Neural crest cell (in vitro differentiated cells): ENCODE results near the gene OARD1. TPM values are rescaled to one million over a fixed set of nuclear protein-coding genes. Genes with fewer than 3 reads are reported as not detected.

Experiments used
- DNase-seq: peaks from one replicate; pipeline ENCODE4 v3.0.0; 2021; ENCODE audit warnings: low read depth, mixed read lengths, low spot score
- H3K27ac Mint-ChIP-seq: one replicate; pipeline ENCODE4 v1.8.0; 2021; ENCODE audit warnings: mild to moderate bottlenecking, mixed read lengths; ENCODE audit not compliant: unreplicated experiment
- H3K27me3 Mint-ChIP-seq: 2 replicates; pipeline ENCODE4 v1.8.0; 2021; ENCODE audit warnings: low read depth, mild to moderate bottlenecking, mixed read lengths
- H3K36me3 Mint-ChIP-seq: 2 replicates; pipeline ENCODE4 v1.8.0; 2021; ENCODE audit warnings: low read depth, mild to moderate bottlenecking, mixed read lengths
- H3K4me1 Mint-ChIP-seq: 2 replicates; pipeline ENCODE4 v1.8.0; 2021; ENCODE audit warnings: mixed read lengths
- H3K4me3 Mint-ChIP-seq: one replicate; pipeline ENCODE4 v1.8.0; 2021; ENCODE audit warnings: mild to moderate bottlenecking, mixed read lengths
- H3K9me3 Mint-ChIP-seq: 2 replicates; pipeline ENCODE4 v1.8.0; 2021; ENCODE audit warnings: mixed read lengths
- CTCF ChIP-seq: fragments of 200-600 bp; sonication (generic); conservative IDR thresholded peaks from 2 replicates; pipeline ENCODE4 v1.5.0; 2021; ENCODE audit warnings: antibody characterized with exemption, mild to moderate bottlenecking
- total RNA-seq: library from RNA; stranded (reverse); gene quantifications from 2 replicates; pipeline ENCODE4 v1.2.1, GENCODE V29; 2021

Gene OARD1
- total RNA-seq, 1 donor from 2014 or later, result 32.9 TPM

GRCh38 chr6:41103847-41104246 lies 31.7 kb upstream of the OARD1 start:
- peaks cover 18% of the 10 kb centered on the region for H3K36me3 Mint-ChIP-seq
- H3K27me3 Mint-ChIP-seq, result no peaks in the 10 kb centered on the region
- TF ChIP-seq CTCF, result no peak
- DNase-seq, result no peak
- H3K9me3 Mint-ChIP-seq, result no peaks in the 10 kb centered on the region
- no peaks in the 10 kb centered on the region for H3K4me1 Mint-ChIP-seq
- no peak overlapping the region for H3K4me3 Mint-ChIP-seq
- no peak overlapping the region for H3K27ac Mint-ChIP-seq

- no peak for TF ChIP-seq CTCF
- Mint-ChIP-seq H3K9me3 (no peaks in the 10 kb centered on the region), H3K27ac (no peak overlapping the region), H3K36me3 (peaks cover 36% of the 10 kb centered on the region), H3K4me3 (no peak overlapping the region), H3K4me1 (peaks cover 11% of the 10 kb centered on the region), H3K27me3 (no peaks in the 10 kb centered on the region)
- DNase-seq, result no peak
Observed at GRCh38 chr6:41100871-41101287, 28.7 kb upstream of the OARD1 start.

- Mint-ChIP-seq H3K27me3 (no peaks in the 10 kb centered on the region), H3K36me3 (peaks cover 44% of the 10 kb centered on the region), H3K27ac (peak overlapping the region; percentile 22), H3K4me3 (no peak overlapping the region), H3K9me3 (no peaks in the 10 kb centered on the region), H3K4me1 (peaks cover 11% of the 10 kb centered on the region)
- TF ChIP-seq CTCF, result no peak
- DNase-seq, result no peak
Observed at GRCh38 chr6:41098366-41098765, 26.2 kb upstream of the OARD1 start.

GRCh38 chr6:41097467-41098090 lies 25.4 kb upstream of the OARD1 start:
- no peak for TF ChIP-seq CTCF
- H3K27me3 Mint-ChIP-seq, result no peaks in the 10 kb centered on the region

GRCh38 chr6:41093729-41094128 lies 21.6 kb upstream of the OARD1 start:
- TF ChIP-seq CTCF, result no peak
- no peaks in the 10 kb centered on the region for H3K9me3 Mint-ChIP-seq
- no peak for DNase-seq
- H3K27me3 Mint-ChIP-seq, result no peaks in the 10 kb centered on the region
- no peak overlapping the region for H3K4me3 Mint-ChIP-seq
- peaks cover 36% of the 10 kb centered on the region for H3K36me3 Mint-ChIP-seq
- H3K4me1 Mint-ChIP-seq, result peaks cover 11% of the 10 kb centered on the region
- H3K27ac Mint-ChIP-seq, result no peak overlapping the region

More at GRCh38 chr6:41097467-41098090, 25.4 kb upstream of the OARD1 start:
- DNase-seq, result no peak
- peaks cover 46% of the 10 kb centered on the region for H3K36me3 Mint-ChIP-seq
- H3K4me1 Mint-ChIP-seq, result peaks cover 11% of the 10 kb centered on the region
- no peak overlapping the region for H3K27ac Mint-ChIP-seq
- no peaks in the 10 kb centered on the region for H3K9me3 Mint-ChIP-seq
- no peak overlapping the region for H3K4me3 Mint-ChIP-seq
